Measurements from ENCODE around the gene ICA1L.

- TF ChIP-seq EZH2phosphoT487 (conservative IDR thresholded peaks at IDR 0.05; ENCODE audit: low read length) (no peak), CTCF (IDR thresholded peaks at IDR 0.05; ENCODE audit: insufficient read depth, low read length, poor library complexity, severe bottlenecking) (no peak)
Observed at GRCh38 chr2:202771741-202772460, 99.7 kb downstream of the ICA1L start.

All from SU-DHL-6 (cell line).